A549 (cell line): Measurements from ENCODE around the gene IFFO2. TPM values are rescaled to one million over a fixed set of nuclear protein-coding genes. Genes with fewer than 3 reads are reported as not detected.

ENCODE experiments used
- ATAC-seq, 2 experiments: fragments of 200-7000 bp in 1 of 2; fragments of >200 bp in 1 of 2; cut with Nextera tagmentation in 1 of 2; cut with Tn5 transposase in 1 of 2; 3 replicates each; pipeline versions ENCODE4 v1.8.0 to v1.9.1; 2018 to 2020; ENCODE audit warnings: mild to moderate bottlenecking in 1 of 2, moderate library complexity in 1 of 2
- CTCF ChIA-PET: fragments of 300-600 bp; sonication (Branson Sonifier 250); formaldehyde crosslinking; extraction: SDS; loops from one replicate; lab custom pipeline; 2021; ENCODE audit warnings: antibody characterized with exemption, inconsistent platforms; lab: Yijun Ruan, JAX
- POLR2A ChIA-PET: fragments of 350-600 bp; formaldehyde crosslinking; extraction: SDS; loops from one replicate; lab custom pipeline; 2021; ENCODE audit warnings: antibody characterized with exemption, inconsistent platforms; lab: Yijun Ruan, JAX
- DNase-seq, 2 experiments: peaks; one replicate each; pipeline versions ENCODE4 v3.0.0 to v3.0.0-alpha.2; 2011 to 2016; ENCODE audit warnings: low read depth in 1 of 2, low spot score in 1 of 2
- FAIRE-seq: peaks from 2 replicates; lab custom pipeline; 2011; peaks lifted over from hg19 to GRCh38; lab: Jason Lieb, UNC
- H3K27ac ChIP-seq, 2 experiments: fragments of >200 bp; sonication (Bioruptor Twin); formaldehyde crosslinking; 3 replicates each; pipeline ENCODE4 v1.5.1; 2016 to 2017
- H3K4me1 ChIP-seq: fragments of >200 bp; sonication (Bioruptor Twin); formaldehyde crosslinking; 3 replicates; pipeline ENCODE4 v1.6.1; 2016
- H3K4me2 ChIP-seq: fragments of >200 bp; sonication (Bioruptor Twin); formaldehyde crosslinking; 3 replicates; pipeline ENCODE4 v1.6.1; 2016
- H3K4me3 ChIP-seq: fragments of >200 bp; sonication (Bioruptor Twin); formaldehyde crosslinking; 3 replicates; pipeline ENCODE4 v1.5.1; 2016
- H3K9me3 ChIP-seq: fragments of >200 bp; sonication (Bioruptor Twin); formaldehyde crosslinking; 3 replicates; pipeline ENCODE4 v1.6.1; 2016
- EHF ChIP-seq: fragments of 250-450 bp; sonication (Bioruptor Pico); IDR thresholded peaks from 2 replicates; pipeline ENCODE4 v1.5.0; 2020; ENCODE audit warnings: mild to moderate bottlenecking
- GATA3 ChIP-seq: IDR thresholded peaks from 2 replicates; pipeline ENCODE4 v1.6.1; 2012; ENCODE audit warnings: borderline replicate concordance
- HES2 ChIP-seq: fragments of >200 bp; sonication (Bioruptor Twin); formaldehyde crosslinking; IDR thresholded peaks from 2 replicates; pipeline ENCODE4 v1.6.1; 2016
- HOXB13 ChIP-seq: fragments of 250-450 bp; sonication (Bioruptor Pico); IDR thresholded peaks from 2 replicates; pipeline ENCODE4 v1.5.0; 2020; ENCODE audit warnings: low read depth, mild to moderate bottlenecking, moderate library complexity
- JUNB ChIP-seq: fragments of >200 bp; sonication (Bioruptor Twin); formaldehyde crosslinking; IDR thresholded peaks from 2 replicates; pipeline ENCODE4 v1.6.1; 2016
- KDM1A ChIP-seq: fragments of 200-600 bp; sonication (generic); IDR thresholded peaks from 2 replicates; pipeline ENCODE4 v1.6.1; 2016; ENCODE audit warnings: low read depth, mild to moderate bottlenecking
- MAFK ChIP-seq: fragments of 450-650 bp; IDR thresholded peaks from 2 replicates; pipeline ENCODE4 v1.6.1; 2014; ENCODE audit not compliant: partially characterized antibody
- MAX ChIP-seq: IDR thresholded peaks from 2 replicates; pipeline ENCODE4 v1.6.1; 2012
- MAZ ChIP-seq: fragments of 150-350 bp; IDR thresholded peaks from 2 replicates; pipeline ENCODE4 v1.6.1; 2014; ENCODE audit warnings: antibody characterized with exemption, low read depth, low read length, borderline replicate concordance
- MYC ChIP-seq: IDR thresholded peaks from 2 replicates; pipeline ENCODE4 v1.6.1; 2012; ENCODE audit warnings: mild to moderate bottlenecking, inconsistent platforms, low read length, improper control_type of control experiment, borderline replicate concordance
- NPAS2 ChIP-seq: fragments of 250-450 bp; sonication (Bioruptor Pico); IDR thresholded peaks from 2 replicates; pipeline ENCODE4 v1.8.0; 2022; ENCODE audit warnings: mild to moderate bottlenecking, moderate library complexity, borderline replicate concordance
- NR3C1 ChIP-seq: fragments of >200 bp; sonication (Bioruptor Twin); formaldehyde crosslinking; IDR thresholded peaks from 3 replicates; pipeline ENCODE4 v1.6.1; 2017
- POLR2AphosphoS2 ChIP-seq: conservative IDR thresholded peaks from 2 replicates; pipeline ENCODE4 v1.6.1; 2012; ENCODE audit warnings: low read length, improper control_type of control experiment, inconsistent platforms
- RCOR1 ChIP-seq: fragments of 150-350 bp; IDR thresholded peaks from 2 replicates; pipeline ENCODE4 v1.6.1; 2014; ENCODE audit warnings: antibody characterized with exemption, low read length, low read depth
- TP53 ChIP-seq: fragments of 250-450 bp; sonication (Bioruptor Pico); IDR thresholded peaks from 2 replicates; pipeline ENCODE4 v1.5.0; 2021; ENCODE audit warnings: mild to moderate bottlenecking, moderate library complexity
- ZFP36 ChIP-seq: fragments of 450-650 bp; IDR thresholded peaks from 2 replicates; pipeline ENCODE4 v1.6.1; 2014; ENCODE audit warnings: borderline replicate concordance; ENCODE audit not compliant: partially characterized antibody
- ZNF302 ChIP-seq: fragments of 250-450 bp; sonication (Bioruptor Pico); IDR thresholded peaks from 2 replicates; pipeline ENCODE4 v1.9.0; 2021; ENCODE audit warnings: inconsistent platforms, mild to moderate bottlenecking, moderate library complexity
- WGBS: methylation state at CpG from one replicate; pipeline ENCODE4 v1.1.6; 2017; ENCODE audit errors: missing lambda C conversion rate; 5-methylcytosine and 5-hydroxymethylcytosine counted together
- polyA plus RNA-seq, 4 experiments: library from polyadenylated mRNA; depleted of rRNA in 3 of 4; stranded (reverse); fragments of >200 nt; fragmentation: RNase III in 1 of 4; extraction: RNeasy Plus Mini Kit Qiagen cat#74134 plus additional on column Dnase treatment in 1 of 4; gene quantifications; 2 replicates in 3 of 4; 3 replicates in 1 of 4; pipeline ENCODE4 v1.2.3, GENCODE V29; 2011 to 2017
- TF ChIP-seq, protein P1 (sequence below): fragments of 250-450 bp; sonication (Bioruptor Pico); IDR thresholded peaks from 2 replicates; pipeline ENCODE4 v1.5.0; 2020; ENCODE audit warnings: low read depth, mild to moderate bottlenecking, moderate library complexity
- TF ChIP-seq, protein P2 (sequence below): fragments of 450-650 bp; IDR thresholded peaks from 2 replicates; pipeline ENCODE4 v1.6.1; 2014; ENCODE audit warnings: antibody characterized with exemption
- TF ChIP-seq, protein P3 (sequence below): IDR thresholded peaks from 2 replicates; pipeline ENCODE4 v1.6.1; 2012

IFFO2 gene
- polyA plus RNA-seq, 2 of the 4 experiments (the other 2 are of a cell fraction): 24.3 to 53.9 TPM

DNA sequence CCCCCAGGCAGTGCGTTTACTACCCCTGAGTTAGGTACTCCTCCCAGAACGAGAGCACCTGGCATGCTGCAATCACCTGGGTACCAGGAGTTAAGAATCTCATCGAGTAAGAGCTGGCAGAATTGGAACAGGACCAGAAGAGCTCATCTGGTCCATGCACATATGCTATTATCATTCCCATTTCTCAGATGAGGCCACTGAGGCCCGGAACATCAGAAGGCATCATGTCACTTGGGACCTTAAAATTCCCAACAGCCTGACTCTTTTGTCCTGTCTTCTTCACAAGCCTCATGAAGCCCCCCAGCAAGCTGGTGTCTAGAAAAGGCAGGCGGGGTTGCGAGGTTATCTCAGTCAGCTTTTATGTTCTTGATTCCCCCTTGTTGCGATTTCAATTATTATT is 13.9 kb upstream of the IFFO2 start (continued):
- TF ChIP-seq, protein P1, sequence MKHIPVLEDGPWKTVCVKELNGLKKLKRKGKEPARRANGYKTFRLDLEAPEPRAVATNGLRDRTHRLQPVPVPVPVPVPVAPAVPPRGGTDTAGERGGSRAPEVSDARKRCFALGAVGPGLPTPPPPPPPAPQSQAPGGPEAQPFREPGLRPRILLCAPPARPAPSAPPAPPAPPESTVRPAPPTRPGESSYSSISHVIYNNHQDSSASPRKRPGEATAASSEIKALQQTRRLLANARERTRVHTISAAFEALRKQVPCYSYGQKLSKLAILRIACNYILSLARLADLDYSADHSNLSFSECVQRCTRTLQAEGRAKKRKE: no peak
- TF ChIP-seq NPAS2 (CRISPR knock-in tag) (no peak), MAZ (no peak), EHF (CRISPR knock-in tag) (no peak), GATA3 (no peak), MYC (no peak), NR3C1 (no peak)

GRCh38 chr1:18967066-18967690 is 10.7 kb upstream of the IFFO2 start:
- H3K4me2 ChIP-seq: no peak overlapping the region
- peak overlapping the region in 1 of 2 experiments; percentile 76; a peak in 1 of 6 replicates for H3K27ac ChIP-seq
- no peak for DNase-seq
- WGBS: 83% methylated on average over 2 of the region's 2 CpGs
- TF ChIP-seq JUNB (no peak), TP53 (CRISPR knock-in tag) (no peak), POLR2AphosphoS2 (no peak), MAFK (no peak), ZFP36 (no peak), NPAS2 (CRISPR knock-in tag) (no peak), KDM1A (no peak), HOXB13 (CRISPR knock-in tag) (no peak), RCOR1 (no peak), MAX (no peak)
- TF ChIP-seq, protein P1: no peak
- TF ChIP-seq, protein P2, sequence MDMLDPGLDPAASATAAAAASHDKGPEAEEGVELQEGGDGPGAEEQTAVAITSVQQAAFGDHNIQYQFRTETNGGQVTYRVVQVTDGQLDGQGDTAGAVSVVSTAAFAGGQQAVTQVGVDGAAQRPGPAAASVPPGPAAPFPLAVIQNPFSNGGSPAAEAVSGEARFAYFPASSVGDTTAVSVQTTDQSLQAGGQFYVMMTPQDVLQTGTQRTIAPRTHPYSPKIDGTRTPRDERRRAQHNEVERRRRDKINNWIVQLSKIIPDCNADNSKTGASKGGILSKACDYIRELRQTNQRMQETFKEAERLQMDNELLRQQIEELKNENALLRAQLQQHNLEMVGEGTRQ: no peak
- TF ChIP-seq, all 56 proteins: peak for 0
- no peak for ATAC-seq
- ChIA-PET CTCF (interaction anchor here (2.0 to 6.0 kb wide), 3 partner anchors 10 to 130 kb away, joined by 4 to 23 read pairs (median 14); no protein-coding TSS in a partner anchor), POLR2A (interaction anchor here (1.0 kb wide), 1 partner anchor 10 kb away, joined by 3 read pairs; the partner anchor contains the start of gene IFFO2)
- H3K9me3 ChIP-seq: no peaks in the 10 kb centered on the region
- H3K4me3 ChIP-seq: no peak overlapping the region
- H3K4me1 ChIP-seq: peaks cover 37% of the 10 kb centered on the region
- no peak for FAIRE-seq

- no peak for TF ChIP-seq HES2
- no peak for TF ChIP-seq MAZ
- no peak for TF ChIP-seq ZNF302 (CRISPR knock-in tag)
- TF ChIP-seq, protein P3, sequence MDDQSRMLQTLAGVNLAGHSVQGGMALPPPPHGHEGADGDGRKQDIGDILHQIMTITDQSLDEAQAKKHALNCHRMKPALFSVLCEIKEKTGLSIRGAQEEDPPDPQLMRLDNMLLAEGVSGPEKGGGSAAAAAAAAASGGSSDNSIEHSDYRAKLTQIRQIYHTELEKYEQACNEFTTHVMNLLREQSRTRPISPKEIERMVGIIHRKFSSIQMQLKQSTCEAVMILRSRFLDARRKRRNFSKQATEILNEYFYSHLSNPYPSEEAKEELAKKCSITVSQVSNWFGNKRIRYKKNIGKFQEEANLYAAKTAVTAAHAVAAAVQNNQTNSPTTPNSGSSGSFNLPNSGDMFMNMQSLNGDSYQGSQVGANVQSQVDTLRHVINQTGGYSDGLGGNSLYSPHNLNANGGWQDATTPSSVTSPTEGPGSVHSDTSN: no peak
- TF ChIP-seq, all 56 proteins: peak for 0
- WGBS: 43% methylated on average over 13 of the region's 17 CpGs
- Histone ChIP-seq H3K9me3 (no peaks in the 10 kb centered on the region), H3K4me1 (peaks cover 35% of the 10 kb centered on the region), H3K4me2 (peak overlapping the region; percentile 43), H3K27ac (peak overlapping the region; percentile 15 to 76; a peak in 5 of 6 replicates), H3K4me3 (no peak overlapping the region)
- no peak for FAIRE-seq
- peak in 1 of 2 experiments; percentile 56 for DNase-seq
- CTCF ChIA-PET: interaction anchor here (0.6 to 6.0 kb wide), 7 partner anchors 8 to 131 kb away, joined by 3 to 23 read pairs (median 4); no protein-coding TSS in a partner anchor
- POLR2A ChIA-PET: no interaction called here
- ATAC-seq: peak; percentile 56 to 58; a peak in 4 of 6 replicates
Observed at GRCh38 chr1:18965206-18966173, 9.0 kb upstream of the IFFO2 start.
